NCI-H510A treated with DMSO at 0.1 percent for 48 hours (cell line): ENCODE measurements around the gene ZNF217.
A peak's percentile ranks its signal among the peaks of the same experiment; 100 is the strongest.
"Not testable (repeated sequence)": the region's sequence is repeated elsewhere in the genome, so short reads cannot be mapped to it uniquely, and the experiment has no call there.

Experiments
- DNase-seq: peaks from one replicate; lab custom pipeline; 2025; lab: John Stamatoyannopoulos, UW

The ZNF217 gene

DNA sequence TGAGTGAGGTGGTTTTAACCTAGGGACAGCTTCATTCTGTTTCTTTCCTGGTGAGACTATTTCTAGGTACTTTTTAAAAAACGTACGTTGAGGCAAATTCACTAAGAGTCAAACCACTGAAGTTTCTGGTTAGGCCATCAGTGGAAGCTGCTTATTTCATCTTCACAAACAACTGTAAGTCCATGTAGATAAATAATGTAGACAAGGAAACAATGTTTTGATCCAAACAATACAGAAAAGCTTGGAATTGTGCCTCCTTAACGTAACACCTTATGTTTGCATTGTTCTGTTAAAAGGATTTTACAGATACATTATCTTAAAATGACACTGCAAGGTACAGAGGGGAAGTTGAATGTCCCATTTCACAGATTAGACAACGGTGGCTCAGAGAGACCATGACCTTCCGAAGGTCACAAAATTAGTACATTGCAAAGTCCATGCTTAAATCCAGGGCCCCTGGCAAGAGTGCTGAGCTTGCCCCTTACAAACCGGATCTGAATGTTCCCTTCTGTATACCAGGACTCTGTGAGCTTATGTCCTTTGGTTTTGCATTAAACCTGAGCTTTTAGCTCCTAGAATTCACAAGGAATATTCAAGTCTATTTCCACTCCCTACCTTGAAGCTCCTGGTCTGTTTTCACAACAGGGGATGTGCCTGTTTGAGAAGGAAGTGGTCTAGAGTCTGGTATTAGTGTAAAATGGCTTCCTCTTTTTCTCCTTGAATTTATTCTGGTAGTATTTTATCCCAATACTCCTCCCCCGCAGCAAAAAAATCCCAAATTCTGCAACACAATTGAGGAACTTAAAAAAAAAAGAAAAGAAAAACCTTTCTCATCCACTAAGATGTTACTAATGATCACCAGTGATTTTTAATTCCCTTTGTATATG, 28.9 kb upstream of the ZNF217 start:
- DNase-seq = no peak

DNA sequence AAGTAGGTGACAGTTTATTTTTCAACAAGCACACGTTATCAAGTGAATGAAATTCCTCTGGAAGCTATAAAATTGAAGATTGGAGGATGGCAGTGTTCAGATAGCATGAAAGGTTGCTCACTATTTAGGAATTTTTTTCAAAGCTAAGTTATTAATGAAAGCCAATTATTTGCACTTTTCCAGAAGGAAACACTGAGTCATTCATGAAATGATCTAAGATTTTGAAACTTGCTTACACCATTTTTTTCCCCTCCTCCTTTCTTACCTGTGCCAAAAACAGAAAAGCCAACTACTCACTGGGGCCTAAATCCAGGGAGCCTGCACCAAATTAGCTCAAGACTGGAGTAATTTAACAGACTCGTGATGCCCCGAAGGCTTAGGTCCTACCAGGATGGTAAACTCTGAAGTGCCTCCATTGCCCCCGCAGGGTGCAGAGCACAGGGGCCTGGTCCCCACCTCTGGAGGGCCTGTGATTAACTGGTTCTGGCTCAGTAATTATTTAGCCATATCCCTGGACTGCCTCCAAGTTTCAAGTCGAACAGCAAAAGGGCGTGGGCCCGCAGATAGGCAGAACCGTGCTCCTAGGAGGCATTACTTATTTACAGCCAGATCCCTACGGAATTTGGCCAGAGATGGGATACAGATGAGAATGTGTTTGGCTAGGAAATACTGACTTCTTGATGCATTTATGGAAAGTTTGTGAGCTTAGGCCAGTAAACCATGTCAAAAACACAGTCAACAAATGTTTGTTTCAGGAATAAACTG, 28.0 kb upstream of the ZNF217 start:
- no peak for DNase-seq

DNA sequence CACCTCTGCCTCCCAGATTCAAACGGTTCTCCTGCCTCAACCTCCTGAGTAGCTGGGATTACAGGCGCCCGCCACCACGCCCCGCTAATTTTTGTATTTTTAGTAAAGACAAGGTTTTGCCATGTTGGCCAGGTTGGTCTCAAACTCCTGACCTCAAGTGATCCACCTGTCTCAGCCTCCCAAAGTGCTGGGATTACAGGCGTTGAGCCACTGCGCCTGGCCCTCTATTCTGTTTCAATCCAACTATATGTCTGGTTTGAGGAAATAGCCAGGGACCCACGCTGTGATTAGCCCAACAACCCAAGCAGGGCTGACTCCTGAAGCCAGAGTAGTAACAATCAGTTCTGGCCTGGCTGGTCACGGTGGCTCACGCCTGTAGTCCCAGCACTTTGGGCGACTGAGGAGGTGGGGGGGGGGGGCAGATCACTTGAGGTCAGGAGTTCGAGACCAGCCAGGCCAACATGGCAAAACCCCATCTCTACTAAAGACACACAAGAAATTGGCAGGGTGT, 24.9 kb upstream of the ZNF217 start:
- DNase-seq = not testable (repeated sequence)

DNA sequence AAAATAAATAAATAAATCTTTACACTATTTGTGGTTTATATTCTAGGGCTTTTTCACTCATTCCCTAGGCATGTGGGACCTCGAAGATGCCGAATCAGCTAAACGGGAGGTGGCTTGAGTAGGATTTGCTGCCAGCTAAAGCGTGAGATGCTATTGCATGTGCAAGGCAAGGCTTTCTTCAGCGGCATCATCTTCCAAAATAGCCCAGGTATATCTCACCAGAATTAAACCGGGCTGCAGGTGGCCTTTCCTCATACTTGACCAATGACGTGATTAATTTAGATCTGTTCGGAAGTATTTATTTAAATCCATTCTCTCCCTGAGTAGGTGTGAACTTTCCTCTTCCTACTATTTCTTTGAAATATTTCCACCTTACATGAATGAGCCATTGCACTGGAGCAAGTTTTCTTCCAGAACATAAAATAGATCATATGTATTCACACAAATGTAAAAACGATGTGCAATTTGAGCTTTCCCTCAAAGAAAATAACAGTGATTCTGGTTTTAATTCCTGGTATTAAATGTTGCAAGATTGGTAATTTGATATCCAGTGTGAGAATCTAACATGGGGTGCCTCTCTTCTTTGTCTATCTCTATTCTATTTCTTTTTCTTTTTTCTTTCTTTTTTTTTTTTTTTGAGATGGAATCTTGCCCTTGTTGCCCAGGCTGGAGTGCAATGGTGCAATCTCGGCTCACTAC, 24.3 kb upstream of the ZNF217 start:
- no peak for DNase-seq

DNA sequence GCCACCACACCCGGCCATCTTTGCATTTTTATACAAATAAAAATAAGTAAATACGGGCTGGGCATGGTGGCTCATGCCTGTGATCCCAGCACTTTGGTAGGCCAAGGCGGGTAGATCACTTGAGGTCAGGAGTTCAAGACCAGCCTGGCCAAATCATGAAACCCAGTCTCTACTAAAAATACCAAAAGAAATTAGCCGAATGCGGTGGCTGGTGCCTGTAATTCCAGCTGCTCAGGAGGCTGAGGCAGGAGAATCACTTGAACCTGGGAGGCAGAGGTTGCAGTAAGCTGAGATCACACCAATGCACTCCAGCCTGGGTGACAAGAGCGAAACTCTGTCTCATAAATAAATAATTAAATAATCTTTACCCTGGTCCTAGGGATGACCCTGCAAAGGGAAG, 22.9 kb upstream of the ZNF217 start:
- DNase-seq = not testable (repeated sequence)

DNA sequence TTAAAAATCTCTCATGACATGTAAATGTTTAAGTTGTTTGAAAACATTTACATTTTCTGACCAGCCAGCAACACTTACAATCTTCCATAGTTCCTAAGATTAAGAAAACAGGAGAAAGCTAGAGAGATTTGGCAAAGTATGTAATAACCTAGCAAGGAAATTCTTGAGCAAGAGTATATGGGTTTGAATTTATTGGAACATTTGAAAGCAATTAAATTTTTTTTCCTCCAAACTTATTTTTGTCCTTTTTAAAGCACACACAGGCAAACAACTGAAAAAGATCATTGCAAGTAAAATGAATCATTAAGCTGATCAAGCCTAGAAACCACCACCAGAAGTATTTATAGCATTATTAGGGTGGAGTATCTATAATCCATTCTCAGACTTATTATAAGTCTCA, 20.1 kb upstream of the ZNF217 start:
- no peak for DNase-seq

DNA sequence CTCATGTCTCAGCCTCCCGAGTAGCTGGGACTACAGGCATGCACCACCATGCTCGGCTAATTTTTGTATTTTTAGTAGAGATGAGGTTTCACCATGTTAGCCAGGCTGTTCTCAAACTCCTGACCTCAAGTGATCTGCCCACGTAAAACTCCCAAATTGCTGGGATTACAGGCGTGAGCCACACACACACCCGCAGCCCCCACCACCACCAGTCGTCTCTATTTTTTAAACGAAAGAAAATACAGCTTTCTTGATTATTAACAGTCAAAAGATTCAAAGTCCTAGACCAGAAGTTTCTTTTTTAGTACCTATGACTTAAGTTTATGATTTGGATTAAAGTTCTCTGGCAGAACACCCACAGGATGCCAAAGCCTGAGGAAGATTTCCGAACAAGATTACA, 18.6 kb upstream of the ZNF217 start:
- DNase-seq = not testable (repeated sequence)

DNA sequence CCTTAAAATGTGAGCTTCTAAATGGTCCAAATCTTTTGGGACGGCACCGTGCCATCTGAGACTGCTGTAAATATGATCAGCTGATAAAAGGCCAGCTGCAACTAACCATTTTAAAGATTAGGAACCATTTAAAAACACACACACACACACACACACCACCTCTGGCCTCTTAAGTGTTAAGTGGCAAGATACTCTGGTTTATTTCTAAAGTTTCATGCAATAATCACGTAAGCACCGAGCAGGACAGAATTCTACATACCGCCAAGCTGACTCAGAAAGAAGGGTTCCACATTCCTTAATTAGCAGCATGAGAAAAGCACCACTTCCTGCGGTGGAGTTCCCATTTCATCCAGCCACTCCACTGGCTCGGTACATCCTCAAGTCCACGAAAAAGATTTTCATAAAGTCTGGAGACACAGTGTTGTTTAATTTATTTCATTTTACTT, 17.8 kb upstream of the ZNF217 start:
- DNase-seq = no peak

DNA sequence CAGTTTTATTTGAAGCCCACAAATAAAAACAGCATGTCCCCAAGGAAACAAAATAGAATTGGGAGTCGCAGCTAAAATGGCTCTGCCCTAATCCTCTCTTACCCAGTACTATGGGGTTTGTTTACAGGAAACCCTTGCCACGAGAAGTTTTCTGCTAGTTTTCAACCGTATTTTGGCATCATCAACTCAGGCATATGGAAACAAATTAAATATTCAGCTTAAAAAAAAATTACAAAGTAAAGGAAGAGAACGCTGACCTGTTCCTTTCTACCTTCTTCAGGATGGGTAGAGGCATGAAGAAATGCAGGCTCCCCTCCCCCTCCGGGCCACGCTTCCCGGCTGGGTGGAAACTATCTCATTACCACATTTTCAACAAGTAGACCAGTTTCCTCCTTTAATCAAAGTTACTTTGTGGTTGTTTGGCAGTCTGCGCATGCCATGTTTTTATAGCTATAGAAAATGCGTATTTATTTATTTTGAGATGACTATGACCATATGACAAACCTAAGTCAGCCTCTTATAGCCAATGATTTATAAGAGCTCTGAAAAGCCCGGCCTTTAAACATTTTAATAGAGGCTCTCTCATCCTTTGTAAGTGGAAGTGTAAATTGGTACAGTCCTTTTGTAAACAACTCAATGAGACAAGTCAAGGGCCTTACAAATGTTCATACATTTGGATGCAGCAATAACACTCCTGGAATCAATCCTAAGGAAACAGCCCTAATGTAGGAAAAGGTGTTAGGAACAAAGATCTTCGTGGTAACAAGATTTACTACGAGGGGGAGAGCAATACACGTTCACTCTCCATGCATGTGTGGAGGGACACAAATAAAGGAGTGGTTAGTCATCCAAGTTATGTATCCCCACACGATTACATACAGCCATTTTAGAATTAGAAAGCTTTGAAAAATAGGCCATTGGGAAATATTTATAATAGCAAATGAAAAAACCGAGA, 16.1 kb upstream of the ZNF217 start:
- DNase-seq = peak; percentile 94

DNA sequence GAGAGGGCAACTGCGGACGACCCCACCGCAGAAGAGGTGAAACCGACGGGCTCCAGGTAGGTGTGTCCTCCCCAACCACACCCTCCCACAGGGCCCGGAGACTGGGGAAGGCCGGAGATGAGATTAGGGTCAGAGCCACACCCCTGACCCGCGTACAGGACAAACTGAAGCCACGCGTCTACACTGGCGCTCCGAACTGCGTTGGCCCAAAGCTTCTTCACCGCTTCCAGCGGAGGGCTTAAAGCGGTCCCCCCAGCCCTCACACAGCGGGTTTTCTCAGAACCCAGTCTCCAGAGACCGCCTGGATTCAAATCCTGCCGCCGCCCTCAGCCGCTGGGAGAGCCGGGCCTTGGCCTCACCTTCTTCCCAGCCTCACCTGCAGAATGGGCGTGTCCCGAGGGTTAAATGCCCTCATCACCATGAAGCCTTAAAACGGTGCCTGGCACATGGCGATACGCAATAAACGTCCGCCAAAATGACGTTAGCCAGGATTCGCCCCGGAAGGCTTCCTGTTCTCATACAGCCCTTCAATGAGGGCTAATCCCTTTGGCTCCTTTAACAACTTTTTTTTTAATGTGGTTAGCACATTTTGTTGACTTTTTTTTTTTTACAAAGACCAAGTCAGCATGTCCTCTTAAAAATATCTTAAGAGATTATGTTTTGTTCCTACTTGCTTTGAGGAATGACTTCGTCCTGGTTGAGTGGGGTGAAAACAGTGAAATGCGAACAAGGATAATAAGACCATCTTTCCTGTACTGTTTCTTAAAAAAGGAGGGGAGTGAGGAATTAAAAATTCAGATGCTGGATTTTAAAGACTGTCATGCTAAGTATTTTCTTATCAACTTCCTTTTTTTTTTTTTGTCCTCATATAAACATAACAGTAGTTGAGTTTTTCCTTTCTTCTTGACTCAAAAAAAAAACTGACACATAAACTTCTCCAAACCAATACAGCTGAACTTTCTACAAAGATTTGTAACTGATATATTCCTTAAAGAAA, 15.1 kb upstream of the ZNF217 start:
- no peak for DNase-seq

DNA sequence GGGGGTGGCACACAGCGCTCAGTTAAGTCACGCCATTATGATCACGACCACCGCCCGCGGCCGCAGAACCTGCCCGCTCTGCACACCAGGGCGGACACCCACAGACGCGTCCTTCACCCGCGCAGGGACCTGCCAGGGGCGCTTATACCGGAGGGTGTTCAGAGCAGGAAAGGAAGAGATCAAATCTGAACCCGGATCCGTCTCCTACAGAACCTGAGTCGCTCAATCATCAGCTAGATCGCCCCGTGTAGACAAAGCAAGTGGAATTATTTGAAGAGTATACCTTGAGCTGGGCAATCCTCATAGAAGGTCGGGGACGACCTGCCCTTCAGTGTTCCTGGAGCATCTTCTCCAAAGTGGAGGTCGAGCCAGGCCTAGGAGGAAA, 14.4 kb upstream of the ZNF217 start:
- DNase-seq = no peak

DNA sequence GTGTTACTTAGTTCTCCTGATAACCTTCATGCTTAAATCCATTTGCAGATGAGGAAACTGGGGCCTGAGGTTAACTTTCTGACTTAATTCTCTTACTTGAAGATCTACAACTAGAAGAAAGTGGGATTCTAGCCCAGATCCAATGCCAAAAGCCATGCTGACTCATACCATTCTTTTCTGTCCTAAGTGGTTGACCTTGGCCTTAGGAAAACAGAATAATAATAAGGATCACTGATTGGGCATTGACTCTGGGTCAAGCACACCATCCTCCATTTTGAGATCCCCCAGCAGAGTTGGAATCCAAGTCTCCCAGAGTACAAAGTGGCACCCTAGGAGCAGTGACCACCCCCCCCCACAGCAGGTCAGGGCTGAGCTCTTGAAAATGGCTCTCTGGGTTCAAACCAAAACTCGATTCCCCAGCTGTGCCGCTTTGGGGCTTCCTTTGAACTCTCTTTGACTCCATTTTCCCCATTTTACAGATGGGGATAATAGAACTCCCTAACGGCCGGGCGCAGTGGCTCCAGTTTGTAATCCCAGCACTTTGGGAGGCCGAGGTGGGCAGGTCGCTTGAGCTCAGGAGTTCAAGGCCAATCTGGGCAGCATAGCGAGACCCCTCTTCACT, 12.8 kb upstream of the ZNF217 start:
- no peak for DNase-seq

DNA sequence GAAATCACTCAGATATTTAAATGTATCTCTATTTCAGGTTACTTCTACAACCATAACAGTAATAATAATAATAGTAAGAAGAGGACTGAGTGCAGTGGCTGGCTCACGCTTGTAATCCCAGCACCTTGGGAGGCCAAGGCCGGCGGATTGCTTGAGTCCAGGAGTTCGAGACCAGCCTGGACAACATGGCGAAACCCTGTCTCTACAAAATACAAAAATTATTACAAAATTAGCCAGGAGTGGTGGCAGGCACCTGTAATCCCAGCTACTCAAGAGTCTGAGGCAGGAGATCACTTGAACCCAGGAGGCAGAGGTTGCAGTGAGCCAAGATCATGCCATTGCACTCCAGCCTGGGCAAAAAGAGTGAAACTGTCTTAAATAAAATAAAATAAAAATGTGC, 11.8 kb upstream of the ZNF217 start:
- DNase-seq = not testable (repeated sequence)

DNA sequence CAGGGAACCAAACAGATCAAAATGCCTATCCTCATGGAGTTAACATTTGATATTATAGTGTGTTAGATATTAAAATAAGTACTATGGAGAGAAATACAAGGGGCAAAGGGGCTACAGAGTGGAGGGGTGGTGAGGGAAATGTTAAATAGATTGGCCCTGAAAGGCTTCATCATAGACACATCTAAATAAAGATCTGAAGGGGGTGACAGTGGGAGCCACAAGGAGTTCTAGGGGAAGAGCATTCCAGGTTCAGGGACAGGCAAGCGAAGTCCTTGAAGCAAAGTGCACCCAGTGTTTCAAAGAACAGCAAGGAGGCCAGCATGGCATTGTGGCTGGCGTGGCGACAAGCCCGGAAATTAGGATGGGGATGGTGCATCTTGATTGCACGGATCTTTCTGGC, 11.2 kb upstream of the ZNF217 start:
- DNase-seq = not testable (repeated sequence)

DNA sequence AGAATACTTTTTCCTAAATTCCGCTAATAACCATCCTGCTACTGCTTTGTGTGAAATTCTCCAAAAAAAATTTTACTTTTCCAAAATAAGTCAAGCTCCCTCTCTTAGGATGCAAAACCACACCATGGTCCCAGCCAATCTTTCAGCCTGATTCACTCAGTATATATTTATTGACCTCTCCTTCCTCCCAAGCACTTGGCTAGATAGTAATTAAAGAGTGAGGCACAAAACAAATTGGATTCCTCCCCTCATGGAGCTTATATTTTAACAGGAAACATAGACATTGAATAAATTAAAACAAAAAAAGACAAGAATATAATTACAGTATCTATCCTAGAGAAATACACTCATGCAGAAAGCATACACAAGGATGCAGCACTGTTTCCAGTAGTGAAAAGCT, 9.0 kb upstream of the ZNF217 start:
- DNase-seq = no peak

DNA sequence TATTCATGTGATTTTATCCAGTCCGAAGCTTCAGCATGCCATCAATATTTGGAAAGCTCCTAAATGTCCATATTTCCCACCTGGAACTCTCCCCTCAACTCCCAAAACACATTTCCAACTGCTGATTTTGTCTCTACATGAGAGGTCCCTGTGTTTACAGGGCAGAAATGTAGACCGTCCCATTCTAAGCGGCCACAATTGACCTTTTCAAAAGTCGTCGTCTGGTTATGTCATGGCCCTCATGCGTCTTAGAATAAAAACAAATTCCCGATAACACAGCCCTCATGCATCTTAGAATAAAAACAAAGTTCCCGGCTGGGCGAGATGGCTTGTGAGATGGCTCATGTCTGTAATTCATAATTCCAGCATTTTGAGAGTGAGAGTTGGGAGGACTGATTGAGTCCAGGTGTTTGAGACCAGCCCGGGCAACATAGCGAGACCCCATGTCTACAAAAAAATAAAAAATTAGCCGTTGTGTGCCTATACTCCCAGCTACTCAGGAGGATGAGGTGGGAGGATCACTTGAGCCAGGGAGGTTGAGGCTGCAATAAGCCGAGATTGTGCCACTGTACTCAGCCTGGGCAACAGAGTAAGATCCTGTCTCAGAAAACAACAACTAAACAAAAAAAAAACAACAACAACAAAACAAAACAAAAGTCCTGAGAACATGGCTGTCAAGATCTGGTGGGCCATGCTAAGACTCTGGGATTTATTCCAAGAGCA, 6.4 kb upstream of the ZNF217 start:
- DNase-seq = no peak

DNA sequence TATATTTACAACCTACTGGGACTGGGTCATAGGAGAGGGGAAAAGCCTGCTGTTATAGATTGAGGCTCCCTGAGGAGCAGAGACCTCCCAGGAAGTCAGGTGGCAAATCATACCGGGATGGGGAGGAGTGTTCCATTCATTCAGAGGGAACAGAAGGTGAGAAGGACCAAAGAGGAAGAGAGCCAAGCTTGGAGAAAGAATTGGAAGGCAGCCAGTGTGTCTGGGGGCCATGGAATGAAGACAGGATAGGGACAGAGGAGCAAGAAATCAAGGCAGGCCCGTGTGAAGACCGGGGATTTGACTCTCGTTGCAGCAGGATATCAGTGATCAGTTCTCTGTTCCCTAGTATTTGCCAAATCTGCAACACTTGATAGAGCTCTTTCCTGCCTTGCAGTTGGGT, 5.7 kb upstream of the ZNF217 start:
- DNase-seq = no peak

DNA sequence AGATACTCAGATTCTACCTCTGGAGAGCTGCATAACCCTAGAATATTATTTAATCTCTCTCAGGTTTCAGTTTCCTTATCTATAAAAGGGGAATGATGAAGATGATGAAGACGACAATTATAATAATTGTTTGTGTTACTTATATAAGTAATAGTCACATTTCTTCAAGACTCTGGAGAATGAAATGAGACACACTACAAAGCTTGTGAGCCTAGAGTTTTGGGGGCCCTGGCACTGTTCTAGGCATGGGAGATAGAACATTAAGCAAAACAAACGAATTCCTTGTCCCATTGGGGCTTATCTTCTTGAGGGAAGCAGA, 5.4 kb upstream of the ZNF217 start:
- no peak for DNase-seq
